Peyer's patch (tissue), 4 donors: ENCODE results near the gene NLGN2.

ENCODE experiments used
- POLR2A ChIP-seq, 2 donors: fragments of 450-650 bp; IDR thresholded peaks; one replicate each; pipeline ENCODE4 v1.5.1; 2017; ENCODE audit warnings: antibody characterized with exemption in 2 of 2, mild to moderate bottlenecking in 2 of 2, moderate library complexity in 2 of 2
- TF ChIP-seq, protein P1 (sequence below), 6 experiments: fragments of 450-650 bp in 4 of 6; fragments of 200-600 bp in 2 of 6; sonication (generic) in 1 of 6; IDR thresholded peaks; one replicate each; pipeline ENCODE4 v1.5.1; 2017 to 2019; ENCODE audit warnings: antibody characterized with exemption in 6 of 6, mild to moderate bottlenecking in 3 of 6, moderate library complexity in 1 of 6

DNA sequence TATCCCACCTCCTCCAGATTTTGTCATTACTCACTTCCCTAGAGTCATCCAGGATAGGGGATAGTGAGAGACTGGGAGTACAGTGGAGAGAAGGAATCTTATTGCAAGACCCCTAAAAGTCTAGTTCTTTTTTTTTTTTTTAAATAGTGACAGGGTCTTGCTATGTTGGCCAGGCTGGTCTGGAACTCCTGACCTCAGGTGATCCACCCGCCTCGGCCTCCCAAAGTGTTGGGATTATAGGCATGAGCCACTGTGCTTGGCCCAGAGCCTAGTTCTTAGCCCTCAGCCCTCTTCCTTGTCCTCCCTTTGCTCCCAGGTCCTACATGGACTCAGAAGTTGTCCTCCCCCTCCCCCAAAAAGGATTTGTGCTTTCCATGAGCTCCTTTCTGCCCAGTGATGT, 34.5 kb downstream of the NLGN2 start:
- TF ChIP-seq, protein P1, sequence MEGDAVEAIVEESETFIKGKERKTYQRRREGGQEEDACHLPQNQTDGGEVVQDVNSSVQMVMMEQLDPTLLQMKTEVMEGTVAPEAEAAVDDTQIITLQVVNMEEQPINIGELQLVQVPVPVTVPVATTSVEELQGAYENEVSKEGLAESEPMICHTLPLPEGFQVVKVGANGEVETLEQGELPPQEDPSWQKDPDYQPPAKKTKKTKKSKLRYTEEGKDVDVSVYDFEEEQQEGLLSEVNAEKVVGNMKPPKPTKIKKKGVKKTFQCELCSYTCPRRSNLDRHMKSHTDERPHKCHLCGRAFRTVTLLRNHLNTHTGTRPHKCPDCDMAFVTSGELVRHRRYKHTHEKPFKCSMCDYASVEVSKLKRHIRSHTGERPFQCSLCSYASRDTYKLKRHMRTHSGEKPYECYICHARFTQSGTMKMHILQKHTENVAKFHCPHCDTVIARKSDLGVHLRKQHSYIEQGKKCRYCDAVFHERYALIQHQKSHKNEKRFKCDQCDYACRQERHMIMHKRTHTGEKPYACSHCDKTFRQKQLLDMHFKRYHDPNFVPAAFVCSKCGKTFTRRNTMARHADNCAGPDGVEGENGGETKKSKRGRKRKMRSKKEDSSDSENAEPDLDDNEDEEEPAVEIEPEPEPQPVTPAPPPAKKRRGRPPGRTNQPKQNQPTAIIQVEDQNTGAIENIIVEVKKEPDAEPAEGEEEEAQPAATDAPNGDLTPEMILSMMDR (IDR thresholded peaks at IDR 0.05): no peak
- no peak for TF ChIP-seq POLR2A (IDR thresholded peaks at IDR 0.05)
